NCI-H1694 (cell line): Measurements from ENCODE around the gene ACVR2A.

ENCODE experiments used
- DNase-seq: peaks from one replicate; lab custom pipeline; 2025; lab: John Stamatoyannopoulos, UW

ACVR2A gene

GRCh38 chr2:147924647-147925046 is 79.8 kb downstream of the ACVR2A start:
- no peak for DNase-seq

GRCh38 chr2:147925886-147926285 is 81.1 kb downstream of the ACVR2A start:
- no peak for DNase-seq

- DNase-seq = no peak
Measured at GRCh38 chr2:147927053-147927588, 82.3 kb downstream of the ACVR2A start.

GRCh38 chr2:147933931-147934330 is 89.1 kb downstream of the ACVR2A start:
- no peak for DNase-seq

GRCh38 chr2:147934881-147935620 is 90.2 kb downstream of the ACVR2A start:
- DNase-seq = no peak

GRCh38 chr2:147937744-147938349 is 93.0 kb downstream of the ACVR2A start:
- peak; percentile 17 for DNase-seq

GRCh38 chr2:147939313-147939712 is 94.5 kb downstream of the ACVR2A start:
- no peak for DNase-seq

GRCh38 chr2:147945660-147946059 is 100.8 kb downstream of the ACVR2A start:
- no peak for DNase-seq

GRCh38 chr2:147952118-147952517 is 107.3 kb downstream of the ACVR2A start:
- DNase-seq = no peak

- DNase-seq = no peak
Measured at GRCh38 chr2:147968571-147968970, 123.7 kb downstream of the ACVR2A start.

GRCh38 chr2:147976102-147976501 is 131.3 kb downstream of the ACVR2A start:
- DNase-seq = no peak

- no peak for DNase-seq
Measured at GRCh38 chr2:147977679-147978078, 132.8 kb downstream of the ACVR2A start.
